ENCODE data around the gene FLAD1.
A peak's percentile ranks its signal among the peaks of the same experiment; 100 is the strongest.
"Not testable (repeated sequence)": the region's sequence is repeated elsewhere in the genome, so short reads cannot be mapped to it uniquely, and the experiment has no call there.

Gene FLAD1

GRCh38 chr1:154970631-154971340 is 12.4 kb upstream of the FLAD1 start, which contains the start of gene SHC1:
TSS of gene SHC1 (minus strand) at chr1:154970747. CDS start at chr1:154970526, 221 bp downstream.
- peak within 1 kb of the TSS; percentile 54 for H3K9ac ChIP-seq (ENCODE audit: low read depth, low read length)
- H3K36me3 ChIP-seq (ENCODE audit: control insufficient read depth, insufficient read depth, low read length) = peaks cover 29% of the 10 kb centered on the region
- H3K27me3 ChIP-seq (ENCODE audit: control insufficient read depth, insufficient read depth, low read length) = no peaks in the 10 kb centered on the region
- H3K4me3 ChIP-seq (ENCODE audit: low read depth, low read length) = peak within 1 kb of the TSS; percentile 74
- no peaks in the 10 kb centered on the region for H3K9me3 ChIP-seq (ENCODE audit: control insufficient read depth, insufficient read depth, low read length)
- H3K4me1 ChIP-seq (ENCODE audit: control insufficient read depth, insufficient read depth, low read length) = peaks cover 22% of the 10 kb centered on the region
- H3K27ac ChIP-seq (ENCODE audit: low read depth, low read length) = peak within 1 kb of the TSS; percentile 98

- peak overlapping the region; percentile 7; the same call in 1 of the 2 replicates for H3K9ac ChIP-seq (ENCODE audit: low read depth, low read length)
- no peaks in the 10 kb centered on the region for H3K27me3 ChIP-seq (ENCODE audit: control insufficient read depth, insufficient read depth, low read length)
- H3K4me3 ChIP-seq (ENCODE audit: low read depth, low read length) = peak overlapping the region; percentile 74
- peak overlapping the region; percentile 98 for H3K27ac ChIP-seq (ENCODE audit: low read depth, low read length)
- no peaks in the 10 kb centered on the region for H3K9me3 ChIP-seq (ENCODE audit: control insufficient read depth, insufficient read depth, low read length)
- peaks cover 23% of the 10 kb centered on the region for H3K36me3 ChIP-seq (ENCODE audit: control insufficient read depth, insufficient read depth, low read length)
- H3K4me1 ChIP-seq (ENCODE audit: control insufficient read depth, insufficient read depth, low read length) = peaks cover 26% of the 10 kb centered on the region
Observed at GRCh38 chr1:154971341-154971998, 11.7 kb upstream of the FLAD1 start.

GRCh38 chr1:154972213-154972516 is 11.0 kb upstream of the FLAD1 start:
- Histone ChIP-seq H3K9ac (ENCODE audit: low read depth, low read length) (peak overlapping the region; percentile 65), H3K27me3 (ENCODE audit: control insufficient read depth, insufficient read depth, low read length) (no peaks in the 10 kb centered on the region), H3K36me3 (ENCODE audit: control insufficient read depth, insufficient read depth, low read length) (peaks cover 19% of the 10 kb centered on the region), H3K27ac (ENCODE audit: low read depth, low read length) (peak overlapping the region; percentile 98), H3K4me1 (ENCODE audit: control insufficient read depth, insufficient read depth, low read length) (peaks cover 30% of the 10 kb centered on the region), H3K4me3 (ENCODE audit: low read depth, low read length) (peak overlapping the region; percentile 74), H3K9me3 (ENCODE audit: control insufficient read depth, insufficient read depth, low read length) (no peaks in the 10 kb centered on the region)

- no peaks in the 10 kb centered on the region for H3K9me3 ChIP-seq (ENCODE audit: control insufficient read depth, insufficient read depth, low read length)
- H3K27me3 ChIP-seq (ENCODE audit: control insufficient read depth, insufficient read depth, low read length) = no peaks in the 10 kb centered on the region
- H3K4me3 ChIP-seq (ENCODE audit: low read depth, low read length) = peak overlapping the region; percentile 94
- H3K27ac ChIP-seq (ENCODE audit: low read depth, low read length) = peak overlapping the region; percentile 98
- H3K9ac ChIP-seq (ENCODE audit: low read depth, low read length) = peak overlapping the region; percentile 91
- H3K36me3 ChIP-seq (ENCODE audit: control insufficient read depth, insufficient read depth, low read length) = peaks cover 17% of the 10 kb centered on the region
- H3K4me1 ChIP-seq (ENCODE audit: control insufficient read depth, insufficient read depth, low read length) = peaks cover 30% of the 10 kb centered on the region
Observed at GRCh38 chr1:154972517-154973343, 10.4 kb upstream of the FLAD1 start.

GRCh38 chr1:154973344-154974101 is 9.6 kb upstream of the FLAD1 start:
- Histone ChIP-seq H3K27ac (ENCODE audit: low read depth, low read length) (peak overlapping the region; percentile 98), H3K9me3 (ENCODE audit: control insufficient read depth, insufficient read depth, low read length) (no peaks in the 10 kb centered on the region), H3K27me3 (ENCODE audit: control insufficient read depth, insufficient read depth, low read length) (no peaks in the 10 kb centered on the region), H3K4me3 (ENCODE audit: low read depth, low read length) (peak overlapping the region; percentile 94), H3K9ac (ENCODE audit: low read depth, low read length) (peak overlapping the region; percentile 91), H3K4me1 (ENCODE audit: control insufficient read depth, insufficient read depth, low read length) (peaks cover 30% of the 10 kb centered on the region), H3K36me3 (ENCODE audit: control insufficient read depth, insufficient read depth, low read length) (peaks cover 17% of the 10 kb centered on the region)

GRCh38 chr1:154974102-154974807 is 8.9 kb upstream of the FLAD1 start, which contains the start of gene CKS1B:
TSS of gene CKS1B (plus strand) at chr1:154974681. CDS start at chr1:154974746, 65 bp downstream.
- Histone ChIP-seq H3K4me3 (ENCODE audit: low read depth, low read length) (peak within 1 kb of the TSS; percentile 94), H3K27me3 (ENCODE audit: control insufficient read depth, insufficient read depth, low read length) (no peaks in the 10 kb centered on the region), H3K9ac (ENCODE audit: low read depth, low read length) (peak within 1 kb of the TSS; percentile 91), H3K36me3 (ENCODE audit: control insufficient read depth, insufficient read depth, low read length) (peaks cover 19% of the 10 kb centered on the region), H3K4me1 (ENCODE audit: control insufficient read depth, insufficient read depth, low read length) (peaks cover 25% of the 10 kb centered on the region), H3K9me3 (ENCODE audit: control insufficient read depth, insufficient read depth, low read length) (no peaks in the 10 kb centered on the region), H3K27ac (ENCODE audit: low read depth, low read length) (peak within 1 kb of the TSS; percentile 98)

GRCh38 chr1:154974808-154975408 is 8.2 kb upstream of the FLAD1 start:
- Histone ChIP-seq H3K4me1 (ENCODE audit: control insufficient read depth, insufficient read depth, low read length) (peaks cover 24% of the 10 kb centered on the region), H3K27me3 (ENCODE audit: control insufficient read depth, insufficient read depth, low read length) (no peaks in the 10 kb centered on the region), H3K9me3 (ENCODE audit: control insufficient read depth, insufficient read depth, low read length) (no peaks in the 10 kb centered on the region), H3K4me3 (ENCODE audit: low read depth, low read length) (peak overlapping the region; percentile 94), H3K27ac (ENCODE audit: low read depth, low read length) (peak overlapping the region; percentile 98), H3K9ac (ENCODE audit: low read depth, low read length) (peak overlapping the region; percentile 88), H3K36me3 (ENCODE audit: control insufficient read depth, insufficient read depth, low read length) (peaks cover 25% of the 10 kb centered on the region)

GRCh38 chr1:154975409-154976059 is 7.6 kb upstream of the FLAD1 start:
- Histone ChIP-seq H3K9ac (ENCODE audit: low read depth, low read length) (peak overlapping the region; percentile 88), H3K9me3 (ENCODE audit: control insufficient read depth, insufficient read depth, low read length) (no peaks in the 10 kb centered on the region), H3K4me3 (ENCODE audit: low read depth, low read length) (peak overlapping the region; percentile 94), H3K27me3 (ENCODE audit: control insufficient read depth, insufficient read depth, low read length) (no peaks in the 10 kb centered on the region), H3K27ac (ENCODE audit: low read depth, low read length) (peak overlapping the region; percentile 98), H3K4me1 (ENCODE audit: control insufficient read depth, insufficient read depth, low read length) (peaks cover 24% of the 10 kb centered on the region), H3K36me3 (ENCODE audit: control insufficient read depth, insufficient read depth, low read length) (peaks cover 29% of the 10 kb centered on the region)

GRCh38 chr1:154977762-154978161 is 5.4 kb upstream of the FLAD1 start:
- H3K27ac ChIP-seq (ENCODE audit: low read depth, low read length); H3K27me3 ChIP-seq (ENCODE audit: control insufficient read depth, insufficient read depth, low read length); H3K4me3 ChIP-seq (ENCODE audit: low read depth, low read length); H3K9ac ChIP-seq (ENCODE audit: low read depth, low read length); H3K9me3 ChIP-seq (ENCODE audit: control insufficient read depth, insufficient read depth, low read length): not testable (repeated sequence)
- Histone ChIP-seq H3K4me1 (ENCODE audit: control insufficient read depth, insufficient read depth, low read length) (peaks cover 17% of the 10 kb centered on the region), H3K36me3 (ENCODE audit: control insufficient read depth, insufficient read depth, low read length) (peaks cover 29% of the 10 kb centered on the region)

All from HUES48 (cell line).